SIG-M5 treated with dmso at 0.1 percent for 504 hours (cell line): ENCODE data around the gene BTG1.
"Not testable (repeated sequence)": the region's sequence is repeated elsewhere in the genome, so short reads cannot be mapped to it uniquely, and the experiment has no call there.

Source experiments
- DNase-seq: peaks from one replicate; lab custom pipeline; 2025; ENCODE audit not compliant: unreplicated experiment; lab: John Stamatoyannopoulos, UW

Gene BTG1

GRCh38 chr12:92102606-92103005, 43.0 kb downstream of the BTG1 start:
- DNase-seq: no peak

DNA sequence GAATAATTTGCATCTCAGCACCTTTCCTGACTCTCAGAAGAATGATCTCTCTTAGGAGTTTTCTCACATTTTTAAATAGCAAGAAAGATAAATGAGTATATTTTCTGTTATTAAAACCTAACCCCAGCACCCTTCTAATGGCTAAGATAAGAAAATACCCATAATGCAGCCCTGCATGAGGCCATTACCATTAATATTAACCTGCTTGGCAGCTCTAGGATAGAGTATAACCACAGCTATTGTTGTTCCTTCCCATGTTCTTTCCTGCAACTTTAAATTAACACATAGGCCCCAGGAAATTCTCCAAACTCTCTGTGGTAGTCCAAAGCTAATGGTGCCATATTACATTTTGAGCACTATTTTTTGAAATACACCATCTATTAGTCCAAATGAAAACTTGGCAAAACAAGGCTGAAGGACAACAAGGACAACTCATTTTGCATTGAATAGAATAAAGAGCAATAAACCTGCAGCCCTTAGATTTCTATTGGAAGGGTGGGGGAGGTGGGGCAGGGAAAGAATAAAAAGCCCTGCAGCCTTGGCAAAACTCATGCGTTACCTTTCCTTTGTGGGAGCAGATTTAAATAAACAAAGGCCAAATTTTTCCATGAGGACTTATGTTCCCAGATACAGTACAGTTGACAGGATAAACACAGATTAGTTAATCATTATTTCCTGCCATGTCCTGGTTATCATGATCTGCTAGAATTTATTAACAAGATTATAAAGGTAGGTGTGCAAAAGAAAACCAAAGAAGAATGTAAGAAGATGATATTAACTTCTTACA, 46.9 kb downstream of the BTG1 start:
- no peak for DNase-seq

GRCh38 chr12:92096346-92097136, 49.1 kb downstream of the BTG1 start:
- no peak for DNase-seq

GRCh38 chr12:92094751-92095161, 50.9 kb downstream of the BTG1 start:
- DNase-seq: no peak

DNA sequence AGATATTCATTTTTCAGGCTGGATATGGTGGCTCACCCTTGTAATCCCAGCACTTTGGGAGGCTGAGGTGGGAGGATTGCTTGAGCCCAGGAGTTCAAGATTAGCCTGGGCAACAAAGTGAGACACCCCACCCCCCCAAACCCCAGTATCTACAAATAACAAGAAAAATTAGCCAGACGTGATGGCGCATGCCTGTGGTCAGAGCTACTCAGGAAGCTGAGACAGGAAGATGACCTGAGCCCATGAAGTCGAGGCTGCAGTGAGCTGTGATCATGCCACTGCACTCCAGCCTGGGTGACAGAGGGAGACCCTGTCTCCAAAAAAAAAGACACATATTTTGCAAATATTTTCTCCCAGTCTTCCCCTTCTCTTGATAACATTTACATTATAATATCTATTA, 51.3 kb downstream of the BTG1 start:
- DNase-seq: not testable (repeated sequence)
